Measurements from ENCODE around the gene COL18A1. TPM values are rescaled to one million over a fixed set of nuclear protein-coding genes. Genes with fewer than 3 reads are reported as not detected.

COL18A1 gene
- total and polyA plus RNA-seq, 4 donors = 44.9 to 308 (median 232) TPM

DNA sequence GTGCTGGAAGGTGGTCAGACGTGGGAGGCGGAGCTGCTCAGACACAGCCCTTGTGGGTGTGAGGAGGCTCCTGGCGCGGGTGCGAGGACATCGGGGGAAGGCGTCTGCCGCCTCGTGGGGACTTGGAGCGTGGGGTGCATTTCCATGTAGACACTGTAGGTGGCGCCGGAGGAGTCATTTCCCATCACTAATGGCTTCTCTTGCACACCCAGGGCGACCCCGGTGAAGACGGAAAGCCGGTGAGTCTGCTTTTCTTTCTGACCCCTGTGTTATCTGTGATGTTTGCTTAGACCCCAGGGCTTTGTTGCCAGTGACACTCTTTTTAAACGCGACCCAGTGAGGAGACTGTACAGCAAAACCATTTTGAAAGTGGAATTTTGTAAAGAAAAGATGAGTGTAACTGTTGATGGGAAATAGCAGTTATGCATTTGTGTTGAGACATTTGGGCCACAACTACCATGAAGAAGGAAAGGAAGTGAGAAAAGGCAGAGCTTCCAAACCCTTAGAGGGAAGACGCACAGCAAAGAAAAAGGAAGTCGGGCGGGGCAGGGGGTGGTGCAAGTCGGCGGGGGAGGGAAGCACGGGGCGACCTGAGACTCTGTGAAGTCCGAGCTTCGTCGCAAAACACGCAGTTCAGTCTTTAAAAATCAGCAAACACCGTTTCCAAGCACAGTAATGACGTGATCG is 73.3 kb downstream of the COL18A1 start:
- H3K4me1 ChIP-seq (ENCODE audit: control insufficient read depth in 4 of 4, insufficient read depth in 4 of 4, low read length in 3 of 4) = peaks cover 0 to 11% (median 6%) of the 10 kb centered on the region in 4 donors
- H3K27ac ChIP-seq (ENCODE audit: low read depth in 1 of 2, low read length in 2 of 2) = peak overlapping the region; percentile 35 to 45
- TF ChIP-seq JUND (IDR thresholded peaks at IDR 0.05) = no peak
- TF ChIP-seq TAF1 (conservative IDR thresholded peaks at IDR 0.05) = no peak
- TF ChIP-seq EGR1 (IDR thresholded peaks at IDR 0.05; ENCODE audit: low read depth in 2 of 2) = no peak
- TF ChIP-seq, protein P1, sequence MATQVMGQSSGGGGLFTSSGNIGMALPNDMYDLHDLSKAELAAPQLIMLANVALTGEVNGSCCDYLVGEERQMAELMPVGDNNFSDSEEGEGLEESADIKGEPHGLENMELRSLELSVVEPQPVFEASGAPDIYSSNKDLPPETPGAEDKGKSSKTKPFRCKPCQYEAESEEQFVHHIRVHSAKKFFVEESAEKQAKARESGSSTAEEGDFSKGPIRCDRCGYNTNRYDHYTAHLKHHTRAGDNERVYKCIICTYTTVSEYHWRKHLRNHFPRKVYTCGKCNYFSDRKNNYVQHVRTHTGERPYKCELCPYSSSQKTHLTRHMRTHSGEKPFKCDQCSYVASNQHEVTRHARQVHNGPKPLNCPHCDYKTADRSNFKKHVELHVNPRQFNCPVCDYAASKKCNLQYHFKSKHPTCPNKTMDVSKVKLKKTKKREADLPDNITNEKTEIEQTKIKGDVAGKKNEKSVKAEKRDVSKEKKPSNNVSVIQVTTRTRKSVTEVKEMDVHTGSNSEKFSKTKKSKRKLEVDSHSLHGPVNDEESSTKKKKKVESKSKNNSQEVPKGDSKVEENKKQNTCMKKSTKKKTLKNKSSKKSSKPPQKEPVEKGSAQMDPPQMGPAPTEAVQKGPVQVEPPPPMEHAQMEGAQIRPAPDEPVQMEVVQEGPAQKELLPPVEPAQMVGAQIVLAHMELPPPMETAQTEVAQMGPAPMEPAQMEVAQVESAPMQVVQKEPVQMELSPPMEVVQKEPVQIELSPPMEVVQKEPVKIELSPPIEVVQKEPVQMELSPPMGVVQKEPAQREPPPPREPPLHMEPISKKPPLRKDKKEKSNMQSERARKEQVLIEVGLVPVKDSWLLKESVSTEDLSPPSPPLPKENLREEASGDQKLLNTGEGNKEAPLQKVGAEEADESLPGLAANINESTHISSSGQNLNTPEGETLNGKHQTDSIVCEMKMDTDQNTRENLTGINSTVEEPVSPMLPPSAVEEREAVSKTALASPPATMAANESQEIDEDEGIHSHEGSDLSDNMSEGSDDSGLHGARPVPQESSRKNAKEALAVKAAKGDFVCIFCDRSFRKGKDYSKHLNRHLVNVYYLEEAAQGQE (IDR thresholded peaks at IDR 0.05) = no peak
- TF ChIP-seq, protein P2, sequence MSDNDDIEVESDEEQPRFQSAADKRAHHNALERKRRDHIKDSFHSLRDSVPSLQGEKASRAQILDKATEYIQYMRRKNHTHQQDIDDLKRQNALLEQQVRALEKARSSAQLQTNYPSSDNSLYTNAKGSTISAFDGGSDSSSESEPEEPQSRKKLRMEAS (IDR thresholded peaks at IDR 0.05) = no peak
- TF ChIP-seq, protein P3, sequence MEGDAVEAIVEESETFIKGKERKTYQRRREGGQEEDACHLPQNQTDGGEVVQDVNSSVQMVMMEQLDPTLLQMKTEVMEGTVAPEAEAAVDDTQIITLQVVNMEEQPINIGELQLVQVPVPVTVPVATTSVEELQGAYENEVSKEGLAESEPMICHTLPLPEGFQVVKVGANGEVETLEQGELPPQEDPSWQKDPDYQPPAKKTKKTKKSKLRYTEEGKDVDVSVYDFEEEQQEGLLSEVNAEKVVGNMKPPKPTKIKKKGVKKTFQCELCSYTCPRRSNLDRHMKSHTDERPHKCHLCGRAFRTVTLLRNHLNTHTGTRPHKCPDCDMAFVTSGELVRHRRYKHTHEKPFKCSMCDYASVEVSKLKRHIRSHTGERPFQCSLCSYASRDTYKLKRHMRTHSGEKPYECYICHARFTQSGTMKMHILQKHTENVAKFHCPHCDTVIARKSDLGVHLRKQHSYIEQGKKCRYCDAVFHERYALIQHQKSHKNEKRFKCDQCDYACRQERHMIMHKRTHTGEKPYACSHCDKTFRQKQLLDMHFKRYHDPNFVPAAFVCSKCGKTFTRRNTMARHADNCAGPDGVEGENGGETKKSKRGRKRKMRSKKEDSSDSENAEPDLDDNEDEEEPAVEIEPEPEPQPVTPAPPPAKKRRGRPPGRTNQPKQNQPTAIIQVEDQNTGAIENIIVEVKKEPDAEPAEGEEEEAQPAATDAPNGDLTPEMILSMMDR (IDR thresholded peaks at IDR 0.05; ENCODE audit: low read depth, low read length, missing input control) = peak; percentile 78
- TF ChIP-seq NR2F2 (IDR thresholded peaks at IDR 0.05) = no peak
- peak in 1 of 2 donors; percentile 20 for TF ChIP-seq RXRA (IDR thresholded peaks at IDR 0.05)
- peak in 1 of 2 donors; percentile 78 for TF ChIP-seq RAD21 (IDR thresholded peaks at IDR 0.05)
- no peak for TF ChIP-seq HNF4A (conservative IDR thresholded peaks at IDR 0.05)
- no peak overlapping the region for H3K4me3 ChIP-seq (ENCODE audit: low read depth in 1 of 3, low read length in 3 of 3)
- peaks cover 27 to 69% (median 36%) of the 10 kb centered on the region in 4 donors for H3K36me3 ChIP-seq (ENCODE audit: control insufficient read depth in 4 of 4, insufficient read depth in 3 of 4, low read depth in 1 of 4, low read length in 3 of 4)
- DNase-seq (ENCODE audit: low spot score) = peak; percentile 70
- no peak overlapping the region for H3K9ac ChIP-seq (ENCODE audit: low read depth in 1 of 2, low read length in 2 of 2)
- WGBS = 45% methylated on average over 32 of the region's 32 CpGs
- no peaks in the 10 kb centered on the region for H3K27me3 ChIP-seq (ENCODE audit: control insufficient read depth in 4 of 4, insufficient read depth in 4 of 4, low read length in 3 of 4)
- no peaks in the 10 kb centered on the region for H3K9me3 ChIP-seq (ENCODE audit: control insufficient read depth in 4 of 4, low read length in 3 of 4)

DNA sequence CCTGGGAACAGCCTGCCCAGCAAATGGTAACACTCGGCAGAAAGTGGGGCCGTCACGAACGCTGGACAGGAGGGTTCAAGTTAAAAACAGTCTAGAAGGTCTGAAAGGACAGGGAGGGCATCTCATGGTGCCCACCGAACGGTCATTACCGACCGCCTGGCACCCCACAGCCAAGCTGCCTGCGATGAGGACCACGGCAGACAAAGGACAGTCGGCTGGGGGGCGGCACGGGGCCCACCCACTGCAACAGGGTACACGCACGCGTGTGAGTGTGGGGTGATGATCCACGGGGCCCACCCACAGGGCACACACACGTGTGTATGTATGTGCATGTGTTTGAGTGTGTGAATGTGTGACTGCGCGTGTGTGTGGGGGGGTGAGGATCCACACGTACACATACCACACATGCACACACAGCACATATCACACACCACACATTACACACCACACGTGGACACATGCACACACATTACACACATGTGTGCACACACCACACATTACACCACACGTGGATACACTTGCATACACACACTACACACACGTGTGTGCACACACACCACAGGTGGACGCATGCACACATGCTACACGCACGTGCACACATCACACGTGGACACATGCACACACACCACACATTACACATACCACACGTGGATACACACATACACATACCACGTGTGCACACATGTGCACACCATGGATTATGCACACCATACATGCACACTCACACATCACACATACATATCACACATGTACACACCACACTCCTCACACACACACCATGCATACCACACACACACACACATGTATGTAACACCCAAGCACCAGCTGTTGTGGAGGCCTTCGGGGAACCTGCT is 74.1 kb downstream of the COL18A1 start:
- Histone ChIP-seq H3K4me1 (ENCODE audit: control insufficient read depth in 4 of 4, insufficient read depth in 4 of 4, low read length in 3 of 4) (peaks cover 0 to 5% (median 3%) of the 10 kb centered on the region in 4 donors), H3K9me3 (ENCODE audit: control insufficient read depth in 4 of 4, low read length in 3 of 4) (no peaks in the 10 kb centered on the region), H3K27me3 (ENCODE audit: control insufficient read depth in 4 of 4, insufficient read depth in 4 of 4, low read length in 3 of 4) (no peaks in the 10 kb centered on the region), H3K9ac (ENCODE audit: low read depth in 1 of 2, low read length in 2 of 2) (no peak overlapping the region), H3K27ac (ENCODE audit: low read depth in 1 of 2, low read length in 2 of 2) (peak overlapping the region; percentile 27 to 35), H3K4me3 (ENCODE audit: low read depth in 1 of 3, low read length in 3 of 3) (no peak overlapping the region), H3K36me3 (ENCODE audit: control insufficient read depth in 4 of 4, insufficient read depth in 3 of 4, low read depth in 1 of 4, low read length in 3 of 4) (peaks cover 27 to 76% (median 39%) of the 10 kb centered on the region in 4 donors)
- TF ChIP-seq SP1 (IDR thresholded peaks at IDR 0.05) (no peak), RXRA (IDR thresholded peaks at IDR 0.05) (no peak), NR2F2 (IDR thresholded peaks at IDR 0.05) (no peak), FOXA2 (IDR thresholded peaks at IDR 0.05) (no peak), FOXA1 (IDR thresholded peaks at IDR 0.05) (no peak)
- TF ChIP-seq, protein P4, sequence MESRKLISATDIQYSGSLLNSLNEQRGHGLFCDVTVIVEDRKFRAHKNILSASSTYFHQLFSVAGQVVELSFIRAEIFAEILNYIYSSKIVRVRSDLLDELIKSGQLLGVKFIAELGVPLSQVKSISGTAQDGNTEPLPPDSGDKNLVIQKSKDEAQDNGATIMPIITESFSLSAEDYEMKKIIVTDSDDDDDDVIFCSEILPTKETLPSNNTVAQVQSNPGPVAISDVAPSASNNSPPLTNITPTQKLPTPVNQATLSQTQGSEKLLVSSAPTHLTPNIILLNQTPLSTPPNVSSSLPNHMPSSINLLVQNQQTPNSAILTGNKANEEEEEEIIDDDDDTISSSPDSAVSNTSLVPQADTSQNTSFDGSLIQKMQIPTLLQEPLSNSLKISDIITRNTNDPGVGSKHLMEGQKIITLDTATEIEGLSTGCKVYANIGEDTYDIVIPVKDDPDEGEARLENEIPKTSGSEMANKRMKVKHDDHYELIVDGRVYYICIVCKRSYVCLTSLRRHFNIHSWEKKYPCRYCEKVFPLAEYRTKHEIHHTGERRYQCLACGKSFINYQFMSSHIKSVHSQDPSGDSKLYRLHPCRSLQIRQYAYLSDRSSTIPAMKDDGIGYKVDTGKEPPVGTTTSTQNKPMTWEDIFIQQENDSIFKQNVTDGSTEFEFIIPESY (IDR thresholded peaks at IDR 0.05) = no peak
- TF ChIP-seq, protein P2 (IDR thresholded peaks at IDR 0.05) = no peak
- no peak for DNase-seq (ENCODE audit: low spot score)
- 89% methylated on average over 31 of the region's 31 CpGs for WGBS

All from liver (tissue), 9 donors.